ENCODE results near the gene NTNG2. TPM values are rescaled to one million over a fixed set of nuclear protein-coding genes. Genes with fewer than 3 reads are reported as not detected.
A peak's percentile ranks its signal among the peaks of the same experiment; 100 is the strongest.
"Not testable (repeated sequence)": the region's sequence is repeated elsewhere in the genome, so short reads cannot be mapped to it uniquely, and the experiment has no call there.

Gene NTNG2
- polyA plus RNA-seq, 2 donors, result 0.18 TPM

- no peak overlapping the region for H3K27ac ChIP-seq (ENCODE audit: low read depth in 2 of 2, low read length in 1 of 2)
- H3K4me3 ChIP-seq (ENCODE audit: low read depth in 1 of 2, low read length in 2 of 2), result no peak overlapping the region
- no peaks in the 10 kb centered on the region for H3K36me3 ChIP-seq (ENCODE audit: control insufficient read depth in 2 of 2, insufficient read depth in 2 of 2, low read length in 1 of 2)
- no peaks in the 10 kb centered on the region for H3K9me3 ChIP-seq (ENCODE audit: control insufficient read depth in 2 of 2, insufficient read depth in 1 of 2, low read depth in 1 of 2, low read length in 1 of 2)
- 89 to 92% methylated on average over 20 of the region's 20 CpGs for WGBS, 2 donors
- peaks cover 0 to 3% of the 10 kb centered on the region in 2 donors for H3K27me3 ChIP-seq (ENCODE audit: control insufficient read depth in 1 of 2, insufficient read depth in 2 of 2, low read length in 2 of 2)
- no peaks in the 10 kb centered on the region for H3K4me1 ChIP-seq (ENCODE audit: control insufficient read depth in 2 of 2, insufficient read depth in 2 of 2, low read length in 1 of 2)
These were observed 88.7 kb downstream of the NTNG2 start for GRCh38 chr9:132250324-132251262.

- H3K36me3 ChIP-seq (ENCODE audit: control insufficient read depth in 2 of 2, insufficient read depth in 2 of 2, low read length in 1 of 2), result peaks cover 3 to 11% of the 10 kb centered on the region in 2 donors
- H3K4me3 ChIP-seq (ENCODE audit: low read depth in 1 of 2, low read length in 2 of 2), result no peak overlapping the region
- H3K9me3 ChIP-seq (ENCODE audit: control insufficient read depth in 2 of 2, insufficient read depth in 1 of 2, low read depth in 1 of 2, low read length in 1 of 2), result no peaks in the 10 kb centered on the region
- no peak overlapping the region for H3K27ac ChIP-seq (ENCODE audit: low read depth in 2 of 2, low read length in 1 of 2)
- no peaks in the 10 kb centered on the region for H3K27me3 ChIP-seq (ENCODE audit: control insufficient read depth in 1 of 2, insufficient read depth in 2 of 2, low read length in 2 of 2)
- H3K4me1 ChIP-seq (ENCODE audit: control insufficient read depth in 2 of 2, insufficient read depth in 2 of 2, low read length in 1 of 2), result peaks cover 2% of the 10 kb centered on the region in 2 donors
- 83 to 87% methylated on average over 3 of the region's 3 CpGs for WGBS, 2 donors
These were observed 99.0 kb downstream of the NTNG2 start for GRCh38 chr9:132260846-132261245.

GRCh38 chr9:132266017-132266416 lies 104.2 kb downstream of the NTNG2 start:
- no peak overlapping the region for H3K4me3 ChIP-seq (ENCODE audit: low read depth in 1 of 2, low read length in 2 of 2)
- peaks cover 0 to 2% of the 10 kb centered on the region in 2 donors for H3K4me1 ChIP-seq (ENCODE audit: control insufficient read depth in 2 of 2, insufficient read depth in 2 of 2, low read length in 1 of 2)
- peaks cover 5 to 16% of the 10 kb centered on the region in 2 donors for H3K36me3 ChIP-seq (ENCODE audit: control insufficient read depth in 2 of 2, insufficient read depth in 2 of 2, low read length in 1 of 2)
- no peaks in the 10 kb centered on the region for H3K9me3 ChIP-seq (ENCODE audit: control insufficient read depth in 2 of 2, insufficient read depth in 1 of 2, low read depth in 1 of 2, low read length in 1 of 2)
- 74 to 75% methylated on average over 3 of the region's 3 CpGs for WGBS, 2 donors
- H3K27ac ChIP-seq (ENCODE audit: low read depth in 2 of 2, low read length in 1 of 2), result no peak overlapping the region
- H3K27me3 ChIP-seq (ENCODE audit: control insufficient read depth in 1 of 2, insufficient read depth in 2 of 2, low read length in 2 of 2), result no peaks in the 10 kb centered on the region

GRCh38 chr9:132267660-132268059 lies 105.8 kb downstream of the NTNG2 start:
- Histone ChIP-seq H3K27me3 (ENCODE audit: control insufficient read depth in 1 of 2, insufficient read depth in 2 of 2, low read length in 2 of 2) (no peaks in the 10 kb centered on the region), H3K27ac (ENCODE audit: low read depth in 2 of 2, low read length in 1 of 2) (no peak overlapping the region), H3K4me3 (ENCODE audit: low read depth in 1 of 2, low read length in 2 of 2) (no peak overlapping the region), H3K36me3 (ENCODE audit: control insufficient read depth in 2 of 2, insufficient read depth in 2 of 2, low read length in 1 of 2) (peaks cover 5 to 14% of the 10 kb centered on the region in 2 donors), H3K9me3 (ENCODE audit: control insufficient read depth in 2 of 2, insufficient read depth in 1 of 2, low read depth in 1 of 2, low read length in 1 of 2) (no peaks in the 10 kb centered on the region), H3K4me1 (ENCODE audit: control insufficient read depth in 2 of 2, insufficient read depth in 2 of 2, low read length in 1 of 2) (peaks cover 0 to 2% of the 10 kb centered on the region in 2 donors)
- 92 to 93% methylated on average over 3 of the region's 3 CpGs for WGBS, 2 donors

- Histone ChIP-seq H3K27ac (ENCODE audit: low read depth in 2 of 2, low read length in 1 of 2) (peak overlapping the region in 1 of 2 donors; percentile 54), H3K9me3 (ENCODE audit: control insufficient read depth in 2 of 2, insufficient read depth in 1 of 2, low read depth in 1 of 2, low read length in 1 of 2) (no peaks in the 10 kb centered on the region), H3K4me3 (ENCODE audit: low read depth in 1 of 2, low read length in 2 of 2) (no peak overlapping the region), H3K27me3 (ENCODE audit: control insufficient read depth in 1 of 2, insufficient read depth in 2 of 2, low read length in 2 of 2) (no peaks in the 10 kb centered on the region), H3K36me3 (ENCODE audit: control insufficient read depth in 2 of 2, insufficient read depth in 2 of 2, low read length in 1 of 2) (peaks cover 5 to 16% of the 10 kb centered on the region in 2 donors), H3K4me1 (ENCODE audit: control insufficient read depth in 2 of 2, insufficient read depth in 2 of 2, low read length in 1 of 2) (peaks cover 0 to 2% of the 10 kb centered on the region in 2 donors)
- 41 to 49% methylated on average over 10 of the region's 10 CpGs for WGBS, 2 donors
These were observed 107.0 kb downstream of the NTNG2 start for GRCh38 chr9:132268725-132269352.

- not testable (repeated sequence) for H3K9me3 ChIP-seq (ENCODE audit: control insufficient read depth in 2 of 2, insufficient read depth in 1 of 2, low read depth in 1 of 2, low read length in 1 of 2); H3K36me3 ChIP-seq (ENCODE audit: control insufficient read depth in 2 of 2, insufficient read depth in 2 of 2, low read length in 1 of 2); H3K4me3 ChIP-seq (ENCODE audit: low read depth in 1 of 2, low read length in 2 of 2); H3K27me3 ChIP-seq (ENCODE audit: control insufficient read depth in 1 of 2, insufficient read depth in 2 of 2, low read length in 2 of 2); H3K4me1 ChIP-seq (ENCODE audit: control insufficient read depth in 2 of 2, insufficient read depth in 2 of 2, low read length in 1 of 2)
- 56 to 69% methylated on average over 10 to 13 of the region's 16 CpGs for WGBS, 2 donors
- peak overlapping the region; percentile 0 to 49 for H3K27ac ChIP-seq (ENCODE audit: low read depth in 2 of 2, low read length in 1 of 2)
These were observed 108.1 kb downstream of the NTNG2 start for GRCh38 chr9:132269704-132270516.

GRCh38 chr9:132274861-132275260 lies 113.0 kb downstream of the NTNG2 start:
- 61 to 73% methylated on average over 2 of the region's 2 CpGs for WGBS, 2 donors
- Histone ChIP-seq H3K36me3 (ENCODE audit: control insufficient read depth in 2 of 2, insufficient read depth in 2 of 2, low read length in 1 of 2) (peaks cover 2 to 17% of the 10 kb centered on the region in 2 donors), H3K4me1 (ENCODE audit: control insufficient read depth in 2 of 2, insufficient read depth in 2 of 2, low read length in 1 of 2) (no peaks in the 10 kb centered on the region), H3K27ac (ENCODE audit: low read depth in 2 of 2, low read length in 1 of 2) (no peak overlapping the region), H3K27me3 (ENCODE audit: control insufficient read depth in 1 of 2, insufficient read depth in 2 of 2, low read length in 2 of 2) (no peaks in the 10 kb centered on the region), H3K4me3 (ENCODE audit: low read depth in 1 of 2, low read length in 2 of 2) (no peak overlapping the region), H3K9me3 (ENCODE audit: control insufficient read depth in 2 of 2, insufficient read depth in 1 of 2, low read depth in 1 of 2, low read length in 1 of 2) (no peaks in the 10 kb centered on the region)

GRCh38 chr9:132283165-132283564 lies 121.3 kb downstream of the NTNG2 start:
- Histone ChIP-seq H3K36me3 (ENCODE audit: control insufficient read depth in 2 of 2, insufficient read depth in 2 of 2, low read length in 1 of 2) (peaks cover 3 to 20% of the 10 kb centered on the region in 2 donors), H3K4me3 (ENCODE audit: low read depth in 1 of 2, low read length in 2 of 2) (no peak overlapping the region), H3K27me3 (ENCODE audit: control insufficient read depth in 1 of 2, insufficient read depth in 2 of 2, low read length in 2 of 2) (no peaks in the 10 kb centered on the region), H3K4me1 (ENCODE audit: control insufficient read depth in 2 of 2, insufficient read depth in 2 of 2, low read length in 1 of 2) (no peaks in the 10 kb centered on the region), H3K27ac (ENCODE audit: low read depth in 2 of 2, low read length in 1 of 2) (no peak overlapping the region), H3K9me3 (ENCODE audit: control insufficient read depth in 2 of 2, insufficient read depth in 1 of 2, low read depth in 1 of 2, low read length in 1 of 2) (no peaks in the 10 kb centered on the region)
- 66 to 73% methylated on average over 4 of the region's 4 CpGs for WGBS, 2 donors

- H3K4me1 ChIP-seq (ENCODE audit: control insufficient read depth in 2 of 2, insufficient read depth in 2 of 2, low read length in 1 of 2), result no peaks in the 10 kb centered on the region
- no peaks in the 10 kb centered on the region for H3K27me3 ChIP-seq (ENCODE audit: control insufficient read depth in 1 of 2, insufficient read depth in 2 of 2, low read length in 2 of 2)
- no peak overlapping the region for H3K4me3 ChIP-seq (ENCODE audit: low read depth in 1 of 2, low read length in 2 of 2)
- H3K36me3 ChIP-seq (ENCODE audit: control insufficient read depth in 2 of 2, insufficient read depth in 2 of 2, low read length in 1 of 2), result peaks cover 3 to 20% of the 10 kb centered on the region in 2 donors
- no peak overlapping the region for H3K27ac ChIP-seq (ENCODE audit: low read depth in 2 of 2, low read length in 1 of 2)
- H3K9me3 ChIP-seq (ENCODE audit: control insufficient read depth in 2 of 2, insufficient read depth in 1 of 2, low read depth in 1 of 2, low read length in 1 of 2), result no peaks in the 10 kb centered on the region
- WGBS, 2 donors, result 84 to 87% methylated on average over 7 of the region's 7 CpGs
These were observed 122.0 kb downstream of the NTNG2 start for GRCh38 chr9:132283863-132284262.

Measured in esophagus (tissue), 2 donors.